Uterus (tissue), 4 donors: Measurements from ENCODE around the gene FLOT1. TPM values are rescaled to one million over a fixed set of nuclear protein-coding genes. Genes with fewer than 3 reads are reported as not detected.

Source experiments
- DNase-seq, 2 donors: peaks; one replicate each; pipeline ENCODE4 v3.0.0-alpha.2; 2019 to 2020
- H3K27ac ChIP-seq, 2 donors: fragments of 200-600 bp; sonication (generic); 1 replicate in 1 of 2; 2 replicates in 1 of 2; pipeline ENCODE4 v1.5.1; 2016 to 2018
- H3K27me3 ChIP-seq, 2 donors: fragments of 200-600 bp; sonication (generic); one replicate each; pipeline ENCODE4 v1.5.1; 2018 to 2019; ENCODE audit warnings: control low read depth in 1 of 2
- H3K36me3 ChIP-seq, 2 donors: fragments of 200-600 bp; sonication (generic); one replicate each; pipeline ENCODE4 v1.5.1; 2019; ENCODE audit warnings: control low read depth in 1 of 2
- H3K4me1 ChIP-seq, 2 donors: fragments of 200-600 bp; sonication (generic); one replicate each; pipeline ENCODE4 v1.5.1; 2018 to 2019; ENCODE audit warnings: control low read depth in 1 of 2
- H3K4me3 ChIP-seq, 2 donors: fragments of 200-600 bp; sonication (generic); 1 replicate in 1 of 2; 2 replicates in 1 of 2; pipeline ENCODE4 v1.5.1; 2018 to 2019; ENCODE audit warnings: mild to moderate bottlenecking in 1 of 2
- H3K9me3 ChIP-seq, 2 donors: fragments of 200-600 bp; sonication (generic); one replicate each; pipeline ENCODE4 v1.5.1; 2019; ENCODE audit warnings: control low read depth in 1 of 2
- POLR2A ChIP-seq, 2 donors: fragments of 450-650 bp; IDR thresholded peaks; one replicate each; pipeline ENCODE4 v1.6.1; 2016; ENCODE audit warnings: antibody characterized with exemption in 2 of 2, mild to moderate bottlenecking in 1 of 2, moderate library complexity in 1 of 2
- intact Hi-C: fragments of 100-400 bp; cut with DNase I; formaldehyde crosslinking; loops from one replicate; pipeline ENCODE4 v1.15.1; 2023; ENCODE audit warnings: low total_unique reads
- total RNA-seq, 4 donors: library from RNA; depleted of rRNA in 3 of 4; stranded (reverse); fragments of >200 nt in 3 of 4; gene quantifications; one replicate each; pipeline versions ENCODE4 v1.1.0 to v1.2.4, GENCODE V29; 2014 to 2023
- TF ChIP-seq, protein P1 (sequence below), 4 experiments: fragments of 200-600 bp in 2 of 4; fragments of 450-650 bp in 2 of 4; sonication (generic) in 2 of 4; IDR thresholded peaks; one replicate each; pipeline ENCODE4 v1.5.1; 2016 to 2019; ENCODE audit warnings: antibody characterized with exemption in 4 of 4, mild to moderate bottlenecking in 2 of 4, moderate library complexity in 1 of 4
- donor health status: DM: yes; HTN: yes; CAD: no.

FLOT1 gene
- total RNA-seq, 4 donors from 2014 or later = 47.1 to 155 (median 64.6) TPM

DNA sequence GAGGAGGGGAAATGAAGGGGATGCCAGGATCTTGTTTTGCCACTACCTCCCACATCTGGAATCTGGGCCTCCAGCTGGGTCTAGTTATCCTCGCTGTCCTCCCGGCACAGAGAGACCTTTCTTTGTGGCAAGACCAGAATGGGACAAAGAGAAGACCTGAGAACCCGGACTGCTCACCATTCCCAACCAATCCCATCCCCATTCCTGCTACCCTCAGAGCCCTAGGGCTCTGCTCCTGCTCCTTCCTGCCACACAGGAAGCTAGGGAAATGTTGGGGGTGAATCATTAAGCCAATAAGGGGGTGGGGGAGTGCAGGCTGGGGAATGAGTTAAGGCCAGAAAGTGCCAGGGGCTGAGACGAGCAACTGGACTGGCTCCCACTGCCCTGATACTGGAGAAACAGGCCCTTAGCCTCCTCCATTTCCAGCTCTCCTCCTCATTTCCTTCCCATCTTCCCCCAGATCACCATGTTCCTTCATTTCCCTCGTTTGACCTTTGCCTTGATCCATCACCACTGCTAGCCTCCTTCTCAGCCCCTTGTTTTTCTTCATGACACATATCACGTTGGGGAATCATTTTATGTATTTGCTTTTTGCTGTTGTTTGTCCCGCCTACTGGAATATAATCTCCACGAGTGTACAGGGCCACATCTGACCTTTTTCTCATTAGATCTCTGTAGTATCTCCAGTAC is 6.5 kb upstream of the FLOT1 start:
- DNase-seq = no peak
- peaks cover 0 to 6% of the 10 kb centered on the region in 2 donors for H3K4me1 ChIP-seq
- H3K27ac ChIP-seq = peak overlapping the region; percentile 60 to 80
- no peaks in the 10 kb centered on the region for H3K27me3 ChIP-seq
- H3K4me3 ChIP-seq = no peak overlapping the region
- H3K36me3 ChIP-seq = no peaks in the 10 kb centered on the region
- intact Hi-C loops = no loop called here
- H3K9me3 ChIP-seq = no peaks in the 10 kb centered on the region
- TF ChIP-seq POLR2A (IDR thresholded peaks at IDR 0.05) = no peak
- TF ChIP-seq, protein P1, sequence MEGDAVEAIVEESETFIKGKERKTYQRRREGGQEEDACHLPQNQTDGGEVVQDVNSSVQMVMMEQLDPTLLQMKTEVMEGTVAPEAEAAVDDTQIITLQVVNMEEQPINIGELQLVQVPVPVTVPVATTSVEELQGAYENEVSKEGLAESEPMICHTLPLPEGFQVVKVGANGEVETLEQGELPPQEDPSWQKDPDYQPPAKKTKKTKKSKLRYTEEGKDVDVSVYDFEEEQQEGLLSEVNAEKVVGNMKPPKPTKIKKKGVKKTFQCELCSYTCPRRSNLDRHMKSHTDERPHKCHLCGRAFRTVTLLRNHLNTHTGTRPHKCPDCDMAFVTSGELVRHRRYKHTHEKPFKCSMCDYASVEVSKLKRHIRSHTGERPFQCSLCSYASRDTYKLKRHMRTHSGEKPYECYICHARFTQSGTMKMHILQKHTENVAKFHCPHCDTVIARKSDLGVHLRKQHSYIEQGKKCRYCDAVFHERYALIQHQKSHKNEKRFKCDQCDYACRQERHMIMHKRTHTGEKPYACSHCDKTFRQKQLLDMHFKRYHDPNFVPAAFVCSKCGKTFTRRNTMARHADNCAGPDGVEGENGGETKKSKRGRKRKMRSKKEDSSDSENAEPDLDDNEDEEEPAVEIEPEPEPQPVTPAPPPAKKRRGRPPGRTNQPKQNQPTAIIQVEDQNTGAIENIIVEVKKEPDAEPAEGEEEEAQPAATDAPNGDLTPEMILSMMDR (IDR thresholded peaks at IDR 0.05) = no peak

DNA sequence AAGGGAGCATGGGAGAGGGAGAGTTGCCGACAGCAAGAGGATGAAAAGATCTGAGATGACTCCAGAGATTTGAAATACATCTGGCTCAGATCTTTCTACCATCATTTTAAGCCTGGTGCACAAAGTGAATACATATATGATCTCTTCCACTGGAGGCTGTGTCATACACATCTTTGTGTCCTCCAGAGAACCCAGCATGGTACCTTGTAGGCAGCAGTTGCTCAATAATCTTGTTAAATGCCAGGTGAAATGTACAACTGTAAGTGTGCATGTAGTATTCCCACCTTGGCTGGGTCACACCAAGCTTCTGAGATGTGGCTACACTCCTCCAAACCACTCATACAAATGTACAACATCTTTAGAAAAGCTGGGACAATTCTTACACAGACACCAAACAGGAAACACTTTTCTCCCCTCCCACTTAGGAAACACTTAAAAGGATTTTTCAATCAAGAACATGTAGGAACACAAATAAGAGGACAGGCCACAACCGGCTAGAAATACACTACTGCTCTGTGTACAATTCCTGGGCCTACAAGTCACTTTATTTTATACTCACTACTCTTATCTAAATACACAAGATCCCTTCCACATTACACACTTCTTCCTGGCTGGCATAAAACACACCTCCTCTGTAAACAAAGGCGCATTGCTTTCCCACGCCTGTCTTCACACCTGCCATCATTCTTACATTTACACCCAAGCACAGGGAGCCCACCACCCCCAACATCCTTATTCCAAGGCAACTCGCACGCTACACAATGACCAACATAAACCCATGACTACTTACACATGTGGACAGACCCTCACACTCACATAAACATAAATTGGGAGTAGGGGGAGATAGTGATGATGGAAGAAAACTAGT is 5.6 kb upstream of the FLOT1 start:
- no peaks in the 10 kb centered on the region for H3K9me3 ChIP-seq
- DNase-seq = no peak
- H3K27ac ChIP-seq = peak overlapping the region; percentile 60 to 80
- no peak overlapping the region for H3K4me3 ChIP-seq
- peaks cover 0 to 6% of the 10 kb centered on the region in 2 donors for H3K4me1 ChIP-seq
- no peak for TF ChIP-seq POLR2A (IDR thresholded peaks at IDR 0.05)
- TF ChIP-seq, protein P1 (IDR thresholded peaks at IDR 0.05) = no peak
- intact Hi-C loops = no loop called here
- no peaks in the 10 kb centered on the region for H3K27me3 ChIP-seq
- no peaks in the 10 kb centered on the region for H3K36me3 ChIP-seq

DNA sequence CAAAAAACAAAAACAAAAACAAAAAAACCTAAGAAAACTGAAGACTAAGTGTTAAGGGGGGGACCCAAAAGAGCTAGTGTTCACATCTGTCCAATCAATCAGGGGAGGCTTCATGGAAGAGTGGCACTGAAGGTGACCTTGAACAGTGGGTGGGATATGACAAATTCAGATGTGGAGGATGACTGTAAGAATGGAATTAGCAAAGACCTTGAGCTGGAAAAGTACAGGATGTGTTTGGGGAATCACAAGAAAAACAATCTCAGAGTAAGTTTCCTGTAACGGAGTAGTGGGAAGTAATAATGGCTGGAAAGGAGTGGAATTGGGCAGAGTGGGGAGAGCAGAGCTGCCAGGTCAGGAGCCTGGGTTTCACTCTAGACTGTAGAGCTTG is 4.8 kb upstream of the FLOT1 start:
- H3K9me3 ChIP-seq = no peaks in the 10 kb centered on the region
- H3K4me1 ChIP-seq = peaks cover 0 to 6% of the 10 kb centered on the region in 2 donors
- peak overlapping the region; percentile 15 to 60 for H3K27ac ChIP-seq
- H3K4me3 ChIP-seq = no peak overlapping the region
- no peaks in the 10 kb centered on the region for H3K36me3 ChIP-seq
- no peak for TF ChIP-seq POLR2A (IDR thresholded peaks at IDR 0.05)
- TF ChIP-seq, protein P1 (IDR thresholded peaks at IDR 0.05) = no peak
- no peak for DNase-seq
- H3K27me3 ChIP-seq = no peaks in the 10 kb centered on the region
- intact Hi-C loops = no loop called here

DNA sequence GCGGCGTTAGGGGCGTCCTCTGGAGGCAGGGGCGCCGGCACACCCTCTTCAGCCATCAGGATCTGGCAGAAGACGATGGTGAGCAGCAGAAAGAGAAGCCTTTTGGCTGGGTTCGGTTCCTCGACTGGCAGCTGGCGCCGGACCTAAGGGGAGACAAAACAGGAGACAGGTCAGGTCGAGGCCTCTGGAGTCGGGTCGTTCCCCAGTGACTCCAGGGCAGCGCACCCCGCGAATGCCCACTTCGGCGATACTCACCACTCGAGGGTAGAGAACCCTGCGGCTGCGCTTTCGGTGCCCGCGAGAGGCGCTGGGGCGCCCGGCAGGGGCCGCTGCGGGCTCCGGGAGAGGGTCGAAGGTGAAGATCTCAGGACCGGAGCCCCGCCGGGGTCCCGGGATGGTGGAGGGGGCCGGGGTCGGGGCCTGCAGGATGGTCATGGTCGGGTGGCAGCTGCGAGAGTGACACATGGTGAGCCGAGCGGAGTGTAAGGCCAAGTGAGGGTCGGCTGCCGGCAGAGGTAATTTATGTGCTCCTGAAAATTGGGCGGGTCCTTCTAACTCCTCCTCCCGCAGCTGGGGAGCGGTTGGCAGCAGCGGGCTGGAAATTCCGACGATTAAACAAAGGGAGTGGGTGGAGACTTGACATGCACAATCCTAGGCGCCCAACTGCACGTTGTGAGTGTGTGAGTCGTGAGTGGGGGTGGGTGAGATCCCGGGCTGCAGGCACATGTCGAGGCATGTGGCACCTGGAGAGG is 1.7 kb upstream of the FLOT1 start, which contains the start of gene IER3:
IER3 (minus strand) TSS at position 494 of the 752 bp plus-strand sequence; CDS start at position 465, 29 bp downstream.
- peak; percentile 87 to 88 for DNase-seq
- H3K4me3 ChIP-seq = peak within 1 kb of the TSS; percentile 81 to 88
- peak within 1 kb of the TSS; percentile 96 to 99 for H3K27ac ChIP-seq
- H3K9me3 ChIP-seq = no peaks in the 10 kb centered on the region
- peaks cover 8 to 12% of the 10 kb centered on the region in 2 donors for H3K4me1 ChIP-seq
- TF ChIP-seq, protein P1 (IDR thresholded peaks at IDR 0.05) = peak; percentile 60 to 89 (median 73)
- peak; percentile 43 to 75 for TF ChIP-seq POLR2A (IDR thresholded peaks at IDR 0.05)
- intact Hi-C loops = loop anchor here (5.0 kb wide), 1 partner anchor 133 kb away; no protein-coding TSS in a partner anchor
- H3K36me3 ChIP-seq = no peaks in the 10 kb centered on the region
- no peaks in the 10 kb centered on the region for H3K27me3 ChIP-seq
